Pancreas (tissue), 10 donors: Measurements from ENCODE around the gene KRTAP5-11. TPM values are rescaled to one million over a fixed set of nuclear protein-coding genes. Genes with fewer than 3 reads are reported as not detected.
A peak's percentile ranks its signal among the peaks of the same experiment; 100 is the strongest.
"Not testable (repeated sequence)": the region's sequence is repeated elsewhere in the genome, so short reads cannot be mapped to it uniquely, and the experiment has no call there.

ENCODE experiments used
- ATAC-seq, 4 donors: fragments of 200-7000 bp; cut with Tn5 transposase; one replicate each; pipeline versions ENCODE4 v1.8.0 to v1.9.1; 2020; ENCODE audit warnings: mild to moderate bottlenecking in 4 of 4, moderate library complexity in 4 of 4
- DNase-seq, 6 donors: peaks; one replicate each; pipeline ENCODE4 v3.0.0-alpha.2; 2020
- FAIRE-seq: peaks from 2 replicates; lab custom pipeline; 2012; peaks lifted over from hg19 to GRCh38; lab: Jason Lieb, UNC
- H3K27ac ChIP-seq, 4 donors: fragments of 200-600 bp; sonication (generic); 1 replicate in 3 of 4; 2 replicates in 1 of 4; pipeline versions ENCODE4 v1.5.0 to v1.8.0; 2020
- H3K27me3 ChIP-seq, 4 donors: fragments of 200-600 bp; one replicate each; pipeline ENCODE4 v1.8.0; 2021
- H3K36me3 ChIP-seq, 3 donors: fragments of 200-600 bp; sonication (generic) in 1 of 3; one replicate each; pipeline versions ENCODE4 v1.5.0 to v1.8.0; 2020 to 2021
- H3K4me1 ChIP-seq, 3 donors: fragments of 200-600 bp; one replicate each; pipeline ENCODE4 v1.8.0; 2021
- H3K4me3 ChIP-seq, 4 donors: fragments of 200-600 bp; sonication (generic) in 2 of 4; one replicate each; pipeline versions ENCODE4 v1.5.0 to v1.8.0; 2020 to 2021
- H3K9me3 ChIP-seq, 4 donors: fragments of 200-600 bp; one replicate each; pipeline ENCODE4 v1.8.0; 2021
- WGBS, 2 donors: extraction: QIAGEN DNeasy Blood & Tissue Kit; methylation state at CpG; one replicate each; pipeline ENCODE4 v1.1.7; 2013; 5-methylcytosine and 5-hydroxymethylcytosine counted together
- intact Hi-C, 3 donors: fragments of 100-400 bp; cut with DNase I; formaldehyde crosslinking; loops; one replicate each; pipeline versions ENCODE4 v1.11.1 to v1.14.2; 2022
- polyA plus RNA-seq, 2 donors: library from polyadenylated mRNA; stranded (reverse); fragments of 200-250 nt; gene quantifications; one replicate each; pipeline ENCODE4 v1.2.3, GENCODE V29; 2013
- total RNA-seq, 6 donors: library from RNA; stranded (reverse); fragmentation: NEBNext Ultra II Directional in 4 of 6; extraction: Animal tissue kit (Norgen Biotek cat#: 25700) in 4 of 6; gene quantifications; one replicate each; pipeline versions ENCODE4 v1.2.1 to v1.2.4, GENCODE V29; 2021 to 2023
- TF ChIP-seq, protein P1 (sequence below), 4 donors: fragments of 200-600 bp; sonication (generic) in 3 of 4; IDR thresholded peaks; one replicate each; pipeline versions ENCODE4 v1.5.0 to v1.8.0; 2021; ENCODE audit warnings: antibody characterized with exemption in 4 of 4
- donor health status: healthy with polysubstance abuse.
- donor health status: DM: no; HTN: no; CAD: no; lungs with moderate emphysema.
- donor health status: DM: no; HTN: no; CAD: no.
- donor health status: control.
- donor health status: control.
- donor health status: Bipolar disorder and iron deficiency.
- donor health status: DM: yes; HTN: yes; CAD: no.
- donor health status: DM: no; HTN: no; CAD: no.
- donor health status: DM: no; HTN: no; CAD: no.
- donor health status: DM: yes; HTN: yes; CAD: no.

KRTAP5-11 gene
- total and polyA plus RNA-seq, 8 donors: 0.28 TPM; not detected in 7

DNA sequence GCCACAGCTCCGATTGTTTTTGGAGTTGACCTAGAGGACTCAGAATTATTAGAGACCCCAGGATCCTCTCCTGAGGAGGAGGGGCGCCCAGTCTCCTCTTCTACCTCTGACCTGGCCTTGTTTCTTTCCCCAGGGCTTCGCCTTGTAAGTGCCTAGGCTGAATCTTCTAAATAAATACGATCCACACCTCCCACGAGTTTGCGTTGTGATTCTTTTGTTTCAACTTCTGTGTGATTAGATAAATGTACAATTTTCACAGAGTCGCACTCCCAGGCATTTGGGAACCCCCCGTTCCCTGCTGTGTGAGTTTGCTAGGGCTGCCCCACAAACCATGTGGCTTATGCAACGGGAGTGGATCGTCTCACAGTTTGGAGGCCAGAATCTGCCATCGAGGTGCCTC is 43.7 kb downstream of the KRTAP5-11 start:
- H3K4me1 ChIP-seq: peaks cover 0 to 10% (median 6%) of the 10 kb centered on the region in 3 donors
- H3K9me3 ChIP-seq: no peaks in the 10 kb centered on the region
- intact Hi-C loops: no loop called here
- WGBS, 2 donors: 79 to 84% methylated on average over 11 of the region's 11 CpGs
- no peak overlapping the region for H3K4me3 ChIP-seq
- H3K27me3 ChIP-seq: no peaks in the 10 kb centered on the region
- no peaks in the 10 kb centered on the region for H3K36me3 ChIP-seq
- no peak overlapping the region for H3K27ac ChIP-seq
- FAIRE-seq: no peak
- no peak for ATAC-seq
- TF ChIP-seq, protein P1, sequence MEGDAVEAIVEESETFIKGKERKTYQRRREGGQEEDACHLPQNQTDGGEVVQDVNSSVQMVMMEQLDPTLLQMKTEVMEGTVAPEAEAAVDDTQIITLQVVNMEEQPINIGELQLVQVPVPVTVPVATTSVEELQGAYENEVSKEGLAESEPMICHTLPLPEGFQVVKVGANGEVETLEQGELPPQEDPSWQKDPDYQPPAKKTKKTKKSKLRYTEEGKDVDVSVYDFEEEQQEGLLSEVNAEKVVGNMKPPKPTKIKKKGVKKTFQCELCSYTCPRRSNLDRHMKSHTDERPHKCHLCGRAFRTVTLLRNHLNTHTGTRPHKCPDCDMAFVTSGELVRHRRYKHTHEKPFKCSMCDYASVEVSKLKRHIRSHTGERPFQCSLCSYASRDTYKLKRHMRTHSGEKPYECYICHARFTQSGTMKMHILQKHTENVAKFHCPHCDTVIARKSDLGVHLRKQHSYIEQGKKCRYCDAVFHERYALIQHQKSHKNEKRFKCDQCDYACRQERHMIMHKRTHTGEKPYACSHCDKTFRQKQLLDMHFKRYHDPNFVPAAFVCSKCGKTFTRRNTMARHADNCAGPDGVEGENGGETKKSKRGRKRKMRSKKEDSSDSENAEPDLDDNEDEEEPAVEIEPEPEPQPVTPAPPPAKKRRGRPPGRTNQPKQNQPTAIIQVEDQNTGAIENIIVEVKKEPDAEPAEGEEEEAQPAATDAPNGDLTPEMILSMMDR (IDR thresholded peaks at IDR 0.05): no peak
- no peak for DNase-seq

DNA sequence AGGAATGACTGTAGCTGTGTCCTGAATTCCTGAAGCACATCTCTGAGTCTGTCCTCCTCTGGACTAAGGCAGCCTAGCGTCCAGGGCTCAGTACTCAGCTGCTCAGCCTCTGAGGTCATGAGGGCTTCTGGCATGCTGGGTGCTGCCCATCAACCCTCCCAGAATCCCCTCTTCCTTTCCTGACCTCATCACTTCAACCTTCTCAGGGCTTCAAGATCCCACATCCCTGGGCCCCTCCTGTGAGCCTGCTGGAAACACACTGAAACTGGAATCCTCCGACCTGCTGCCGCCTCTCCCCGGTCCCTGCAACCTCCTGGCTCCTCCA is 44.0 kb downstream of the KRTAP5-11 start:
- Histone ChIP-seq H3K9me3 (no peaks in the 10 kb centered on the region), H3K27me3 (no peaks in the 10 kb centered on the region), H3K4me1 (peaks cover 0 to 10% (median 6%) of the 10 kb centered on the region in 3 donors), H3K4me3 (no peak overlapping the region), H3K36me3 (no peaks in the 10 kb centered on the region), H3K27ac (no peak overlapping the region)
- 93 to 98% methylated on average over 4 of the region's 4 CpGs for WGBS, 2 donors
- ATAC-seq: no peak
- DNase-seq: no peak
- intact Hi-C loops: no loop called here
- FAIRE-seq: no peak
- TF ChIP-seq, protein P1 (IDR thresholded peaks at IDR 0.05): no peak

DNA sequence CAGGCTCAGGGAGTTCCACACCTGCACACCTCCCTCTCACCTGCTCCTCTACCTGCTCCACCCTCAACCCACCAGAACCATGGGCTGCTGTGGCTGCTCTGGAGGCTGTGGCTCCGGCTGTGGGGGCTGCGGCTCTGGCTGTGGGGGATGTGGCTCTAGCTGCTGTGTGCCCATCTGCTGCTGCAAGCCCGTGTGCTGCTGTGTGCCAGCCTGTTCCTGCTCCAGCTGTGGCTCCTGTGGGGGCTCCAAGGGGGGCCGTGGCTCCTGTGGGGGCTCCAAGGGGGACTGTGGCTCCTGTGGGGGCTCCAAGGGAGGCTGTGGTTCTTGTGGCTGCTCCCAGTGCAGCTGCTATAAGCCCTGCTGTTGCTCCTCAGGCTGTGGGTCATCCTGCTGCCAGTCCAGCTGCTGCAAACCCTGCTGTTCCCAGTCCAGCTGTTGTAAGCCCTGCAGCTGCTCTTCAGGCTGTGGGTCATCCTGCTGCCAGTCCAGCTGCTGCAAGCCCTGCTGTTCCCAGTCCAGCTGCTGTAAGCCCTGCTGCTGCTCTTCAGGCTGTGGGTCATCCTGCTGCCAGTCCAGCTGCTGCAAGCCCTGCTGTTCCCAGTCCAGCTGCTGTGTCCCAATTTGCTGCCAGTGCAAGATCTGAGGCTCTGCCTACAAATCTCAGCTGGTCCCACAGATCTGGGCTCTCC is 44.6 kb downstream of the KRTAP5-11 start, which contains the start of gene KRTAP5-8:
Gene KRTAP5-8 (plus strand): TSS at position 49 of the 689 bp plus-strand sequence. CDS start 31 bp downstream, at position 80.
- H3K36me3 ChIP-seq, DNase-seq, FAIRE-seq, intact Hi-C loops, H3K27ac ChIP-seq, H3K9me3 ChIP-seq, ATAC-seq, H3K4me3 ChIP-seq, H3K27me3 ChIP-seq: not testable (repeated sequence)
- WGBS, 2 donors: 74 to 76% methylated on average over 4 of the region's 4 CpGs
- peaks cover 0 to 10% (median 6%) of the 10 kb centered on the region in 3 donors for H3K4me1 ChIP-seq

DNA sequence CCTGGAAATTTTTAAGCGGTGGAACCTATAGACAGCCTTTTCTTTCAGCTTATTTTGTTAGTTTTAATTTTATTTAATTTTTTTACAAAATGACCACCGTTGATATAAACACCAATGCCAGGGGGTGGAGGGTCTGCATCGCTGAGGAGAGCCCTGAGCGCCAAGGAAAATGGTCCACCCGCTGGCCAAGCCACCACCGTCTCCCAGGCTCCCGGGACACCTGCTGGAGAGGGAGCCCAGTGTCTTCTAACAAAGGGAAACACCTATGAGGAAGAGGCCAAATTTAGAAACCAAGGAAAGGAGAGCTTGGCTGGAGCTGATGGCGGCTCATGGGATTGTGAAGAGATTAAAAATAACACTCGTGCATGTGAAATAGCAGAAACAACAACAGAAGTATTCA is 45.1 kb downstream of the KRTAP5-11 start:
- H3K27me3 ChIP-seq: no peaks in the 10 kb centered on the region
- intact Hi-C loops: no loop called here
- peaks cover 0 to 10% (median 6%) of the 10 kb centered on the region in 3 donors for H3K4me1 ChIP-seq
- H3K36me3 ChIP-seq: no peaks in the 10 kb centered on the region
- TF ChIP-seq, protein P1 (IDR thresholded peaks at IDR 0.05): no peak
- FAIRE-seq (no peak), DNase-seq (no peak), ATAC-seq (no peak)
- no peaks in the 10 kb centered on the region for H3K9me3 ChIP-seq
- WGBS, 2 donors: 91% methylated on average over 9 of the region's 9 CpGs
- no peak overlapping the region for H3K4me3 ChIP-seq
- no peak overlapping the region for H3K27ac ChIP-seq

DNA sequence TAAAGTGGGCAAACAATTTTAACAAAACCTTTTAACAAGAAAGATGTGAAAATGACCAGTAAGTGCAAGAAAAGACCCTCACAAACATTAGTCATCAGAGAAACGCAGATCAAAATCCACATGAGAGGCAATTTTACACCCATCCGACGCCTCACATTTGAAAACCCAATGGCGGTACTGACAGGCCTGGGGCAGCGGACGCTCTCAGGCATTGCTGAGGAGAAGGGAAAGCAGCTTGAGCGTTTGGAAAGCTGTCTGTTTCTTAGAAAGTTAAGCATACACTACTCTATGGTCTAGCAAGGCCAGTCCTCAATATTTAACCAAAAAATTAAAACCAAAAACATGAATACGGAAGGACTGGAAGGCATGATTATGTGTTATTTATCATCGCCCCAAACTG is 46.9 kb downstream of the KRTAP5-11 start:
- Histone ChIP-seq H3K4me3 (no peak overlapping the region), H3K9me3 (no peaks in the 10 kb centered on the region), H3K27me3 (no peaks in the 10 kb centered on the region), H3K4me1 (peaks cover 0 to 10% (median 6%) of the 10 kb centered on the region in 3 donors), H3K36me3 (no peaks in the 10 kb centered on the region), H3K27ac (no peak overlapping the region)
- TF ChIP-seq, protein P1 (IDR thresholded peaks at IDR 0.05): no peak
- 96 to 97% methylated on average over 9 of the region's 9 CpGs for WGBS, 2 donors
- FAIRE-seq (no peak), ATAC-seq (no peak), DNase-seq (no peak)
- intact Hi-C loops: no loop called here

DNA sequence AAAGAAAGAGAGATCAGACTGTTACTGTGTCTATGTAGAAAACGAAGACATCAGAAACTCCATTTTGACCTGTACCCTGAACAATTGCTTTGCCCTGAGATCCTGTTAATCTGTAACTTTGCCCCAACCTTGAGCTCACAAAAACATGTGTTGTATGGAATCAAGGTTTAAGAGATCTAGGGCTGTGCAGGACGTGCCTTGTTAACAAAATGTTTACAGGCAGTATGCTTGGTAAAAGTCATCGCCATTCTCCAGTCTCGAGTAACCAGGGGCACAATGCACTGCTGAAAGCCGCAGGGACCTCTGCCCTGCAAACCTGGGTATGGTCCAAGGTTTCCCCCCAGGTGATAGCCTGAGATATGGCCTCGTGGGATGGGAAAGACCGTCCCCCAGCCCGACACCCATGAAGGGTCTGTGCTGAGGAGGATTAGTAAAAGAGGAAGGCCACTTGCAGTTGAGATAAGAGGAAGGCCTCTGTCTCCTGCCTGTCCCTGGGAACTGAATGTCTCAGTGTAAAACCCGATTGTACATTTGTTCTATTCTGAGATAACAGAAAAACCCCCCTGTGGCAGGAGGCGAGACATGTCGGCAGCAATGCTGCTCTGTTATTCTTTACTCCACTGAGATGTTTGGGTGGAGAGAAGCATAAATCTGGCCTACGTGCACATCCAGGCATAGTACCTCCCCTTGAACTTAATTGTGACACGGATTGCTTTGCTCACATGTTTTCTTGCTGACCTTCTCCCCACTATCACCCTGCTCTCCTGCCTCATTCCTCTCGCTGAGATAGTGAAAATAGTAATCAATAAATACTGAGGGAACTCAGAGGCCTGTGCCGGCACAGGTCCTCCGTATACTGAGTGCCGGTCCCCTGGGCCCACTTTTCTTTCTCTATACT is 47.7 kb downstream of the KRTAP5-11 start:
- H3K27me3 ChIP-seq, intact Hi-C loops, H3K9me3 ChIP-seq, ATAC-seq, FAIRE-seq, H3K4me3 ChIP-seq, DNase-seq, H3K36me3 ChIP-seq: not testable (repeated sequence)
- WGBS, 2 donors: 20% methylated on average over 17 of the region's 17 CpGs
- Histone ChIP-seq H3K27ac (peak overlapping the region in 1 of 4 donors; percentile 4), H3K4me1 (peaks cover 0 to 10% (median 6%) of the 10 kb centered on the region in 3 donors)
